Activated naive CD8-positive, alpha-beta T cell treated with anti-CD3 and anti-CD28 coated beads, Interleukin-2, amount 10 ng/mL, durations not matched to agents 7 days and 5 days (primary cell): ENCODE results near the gene TLX3. TPM values are rescaled to one million over a fixed set of nuclear protein-coding genes. Genes with fewer than 3 reads are reported as not detected.

Experiments
- ATAC-seq: fragments of 150-1000 bp; cut with Tn5 transposase; one replicate; pipeline ENCODE4 v1.10.0; 2021; ENCODE audit warnings: low read depth, moderate library complexity
- POLR2A ChIA-PET: fragments of 350-600 bp; sonication (Branson Sonifier 250); formaldehyde crosslinking; loops from one replicate; lab custom pipeline; 2021; ENCODE audit warnings: antibody characterized with exemption; lab: Charles Lee
- DNase-seq: peaks from one replicate; pipeline ENCODE4 v3.0.0; 2021
- H3K27ac Mint-ChIP-seq: one replicate; pipeline ENCODE4 v1.8.0; 2022; ENCODE audit warnings: mild to moderate bottlenecking, mixed read lengths
- H3K27me3 Mint-ChIP-seq: one replicate; pipeline ENCODE4 v1.8.0; 2022; ENCODE audit warnings: mild to moderate bottlenecking, moderate library complexity, mixed read lengths
- H3K36me3 Mint-ChIP-seq: one replicate; pipeline ENCODE4 v1.8.0; 2021; ENCODE audit warnings: mild to moderate bottlenecking, mixed read lengths
- H3K4me1 Mint-ChIP-seq: one replicate; pipeline ENCODE4 v1.8.0; 2021; ENCODE audit warnings: mixed read lengths
- H3K4me3 Mint-ChIP-seq: one replicate; pipeline ENCODE4 v1.8.0; 2022; ENCODE audit warnings: mild to moderate bottlenecking, moderate library complexity, mixed read lengths
- H3K9me3 Mint-ChIP-seq: one replicate; pipeline ENCODE4 v1.8.0; 2021; ENCODE audit warnings: mixed read lengths
- total RNA-seq, 2 experiments: library from RNA; stranded (reverse); gene quantifications; one replicate each; pipeline ENCODE4 v1.2.3, GENCODE V29; 2021

TLX3 gene
- total RNA-seq, 2 experiments from 2014 or later, result not detected

GRCh38 chr5:171310212-171310818, 1.3 kb downstream of the TLX3 start:
- ATAC-seq (no peak), DNase-seq (peak; percentile 55)
- H3K27me3 Mint-ChIP-seq, result peaks cover 76% of the 10 kb centered on the region
- POLR2A ChIA-PET, result no interaction called here
- H3K4me1 Mint-ChIP-seq, result peaks cover 20% of the 10 kb centered on the region
- H3K9me3 Mint-ChIP-seq, result no peaks in the 10 kb centered on the region
- peaks cover 2% of the 10 kb centered on the region for H3K36me3 Mint-ChIP-seq
- H3K4me3 Mint-ChIP-seq, result peak overlapping the region; percentile 57
- peak overlapping the region; percentile 67 for H3K27ac Mint-ChIP-seq

GRCh38 chr5:171310819-171311321, 1.8 kb downstream of the TLX3 start:
- Mint-ChIP-seq H3K4me3 (peak overlapping the region; percentile 57), H3K27me3 (peaks cover 76% of the 10 kb centered on the region), H3K27ac (peak overlapping the region; percentile 67), H3K9me3 (no peaks in the 10 kb centered on the region), H3K36me3 (peaks cover 2% of the 10 kb centered on the region), H3K4me1 (peaks cover 20% of the 10 kb centered on the region)
- ATAC-seq (no peak), DNase-seq (peak; percentile 49)
- POLR2A ChIA-PET, result no interaction called here

GRCh38 chr5:171311322-171312077, 2.5 kb downstream of the TLX3 start:
- DNase-seq, result peak; percentile 39
- no peak overlapping the region for H3K27ac Mint-ChIP-seq
- H3K4me3 Mint-ChIP-seq, result no peak overlapping the region
- H3K9me3 Mint-ChIP-seq, result no peaks in the 10 kb centered on the region
- ATAC-seq, result peak; percentile 19
- peaks cover 76% of the 10 kb centered on the region for H3K27me3 Mint-ChIP-seq
- H3K4me1 Mint-ChIP-seq, result peaks cover 23% of the 10 kb centered on the region
- POLR2A ChIA-PET, result no interaction called here
- peaks cover 2% of the 10 kb centered on the region for H3K36me3 Mint-ChIP-seq

- peak overlapping the region; percentile 66 for H3K4me3 Mint-ChIP-seq
- peak; percentile 16 for ATAC-seq
Observed at GRCh38 chr5:171312129-171312974, 3.3 kb downstream of the TLX3 start.

GRCh38 chr5:171313481-171314206, 4.6 kb downstream of the TLX3 start:
- POLR2A ChIA-PET, result no interaction called here
- Mint-ChIP-seq H3K27ac (peak overlapping the region; percentile 44), H3K4me3 (peak overlapping the region; percentile 25), H3K36me3 (peaks cover 2% of the 10 kb centered on the region), H3K9me3 (no peaks in the 10 kb centered on the region), H3K4me1 (peaks cover 19% of the 10 kb centered on the region), H3K27me3 (peaks cover 79% of the 10 kb centered on the region)
- DNase-seq, result peak; percentile 44
- no peak for ATAC-seq

More at GRCh38 chr5:171312129-171312974, 3.3 kb downstream of the TLX3 start:
- DNase-seq, result peak; percentile 49
- POLR2A ChIA-PET, result interaction anchor here (0.5 kb wide), 1 partner anchor 35 kb away, joined by 7 read pairs; no protein-coding TSS in a partner anchor
- H3K27ac Mint-ChIP-seq, result peak overlapping the region; percentile 68
- H3K27me3 Mint-ChIP-seq, result peaks cover 77% of the 10 kb centered on the region
- peaks cover 23% of the 10 kb centered on the region for H3K4me1 Mint-ChIP-seq
- H3K36me3 Mint-ChIP-seq, result peaks cover 2% of the 10 kb centered on the region
- no peaks in the 10 kb centered on the region for H3K9me3 Mint-ChIP-seq

- no peak for DNase-seq
- H3K27ac Mint-ChIP-seq, result no peak overlapping the region
Observed at GRCh38 chr5:171314728-171315385, 5.8 kb downstream of the TLX3 start.

GRCh38 chr5:171315386-171315891, 6.4 kb downstream of the TLX3 start:
- H3K27ac Mint-ChIP-seq, result no peak overlapping the region
- DNase-seq, result peak; percentile 36
- peaks cover 2% of the 10 kb centered on the region for H3K36me3 Mint-ChIP-seq
- H3K4me3 Mint-ChIP-seq, result no peak overlapping the region
- peaks cover 17% of the 10 kb centered on the region for H3K4me1 Mint-ChIP-seq
- ATAC-seq, result no peak
- H3K27me3 Mint-ChIP-seq, result peaks cover 86% of the 10 kb centered on the region
- POLR2A ChIA-PET, result interaction anchor here (0.8 kb wide), 1 partner anchor 40 kb away, joined by 3 read pairs; no protein-coding TSS in a partner anchor
- H3K9me3 Mint-ChIP-seq, result no peaks in the 10 kb centered on the region

More at GRCh38 chr5:171314728-171315385, 5.8 kb downstream of the TLX3 start:
- peaks cover 18% of the 10 kb centered on the region for H3K4me1 Mint-ChIP-seq
- H3K27me3 Mint-ChIP-seq, result peaks cover 85% of the 10 kb centered on the region
- H3K4me3 Mint-ChIP-seq, result no peak overlapping the region
- ATAC-seq, result no peak
- POLR2A ChIA-PET, result no interaction called here
- peaks cover 2% of the 10 kb centered on the region for H3K36me3 Mint-ChIP-seq
- H3K9me3 Mint-ChIP-seq, result no peaks in the 10 kb centered on the region

- Mint-ChIP-seq H3K36me3 (peaks cover 2% of the 10 kb centered on the region), H3K27ac (no peak overlapping the region), H3K27me3 (peaks cover 86% of the 10 kb centered on the region), H3K4me3 (no peak overlapping the region), H3K9me3 (no peaks in the 10 kb centered on the region), H3K4me1 (peaks cover 14% of the 10 kb centered on the region)
- POLR2A ChIA-PET, result interaction anchor here (0.8 kb wide), 1 partner anchor 40 kb away, joined by 3 read pairs; no protein-coding TSS in a partner anchor
- no peak for DNase-seq
- ATAC-seq, result no peak
Observed at GRCh38 chr5:171315925-171316257, 6.8 kb downstream of the TLX3 start.

- H3K4me1 Mint-ChIP-seq, result peaks cover 14% of the 10 kb centered on the region
- H3K9me3 Mint-ChIP-seq, result no peaks in the 10 kb centered on the region
- H3K36me3 Mint-ChIP-seq, result peaks cover 2% of the 10 kb centered on the region
- POLR2A ChIA-PET, result interaction anchor here (0.8 kb wide), 1 partner anchor 41 kb away, joined by 3 read pairs; no protein-coding TSS in a partner anchor
- peaks cover 88% of the 10 kb centered on the region for H3K27me3 Mint-ChIP-seq
- H3K27ac Mint-ChIP-seq, result no peak overlapping the region
- DNase-seq (peak; percentile 43), ATAC-seq (no peak)
- no peak overlapping the region for H3K4me3 Mint-ChIP-seq
Observed at GRCh38 chr5:171316258-171317121, 7.4 kb downstream of the TLX3 start.

GRCh38 chr5:171317230-171317629, 8.2 kb downstream of the TLX3 start:
- ATAC-seq (no peak), DNase-seq (no peak)
- Mint-ChIP-seq H3K4me3 (no peak overlapping the region), H3K27me3 (peaks cover 94% of the 10 kb centered on the region), H3K4me1 (peaks cover 14% of the 10 kb centered on the region), H3K27ac (no peak overlapping the region), H3K36me3 (peaks cover 2% of the 10 kb centered on the region), H3K9me3 (no peaks in the 10 kb centered on the region)
- POLR2A ChIA-PET, result no interaction called here

- Mint-ChIP-seq H3K36me3 (no peaks in the 10 kb centered on the region), H3K4me1 (peaks cover 11% of the 10 kb centered on the region), H3K9me3 (no peaks in the 10 kb centered on the region), H3K27me3 (peaks cover 95% of the 10 kb centered on the region), H3K4me3 (no peak overlapping the region), H3K27ac (no peak overlapping the region)
- POLR2A ChIA-PET, result no interaction called here
- ATAC-seq (no peak), DNase-seq (no peak)
Observed at GRCh38 chr5:171318026-171318425, 9.0 kb downstream of the TLX3 start.
